NCI-H2196 treated with DMSO at 0.1 percent for 48 hours (cell line): ENCODE measurements around the gene PLEKHA5.

ENCODE experiments used
- DNase-seq: peaks from one replicate; lab custom pipeline; 2025; ENCODE audit not compliant: unreplicated experiment; lab: John Stamatoyannopoulos, UW

The PLEKHA5 gene

DNA sequence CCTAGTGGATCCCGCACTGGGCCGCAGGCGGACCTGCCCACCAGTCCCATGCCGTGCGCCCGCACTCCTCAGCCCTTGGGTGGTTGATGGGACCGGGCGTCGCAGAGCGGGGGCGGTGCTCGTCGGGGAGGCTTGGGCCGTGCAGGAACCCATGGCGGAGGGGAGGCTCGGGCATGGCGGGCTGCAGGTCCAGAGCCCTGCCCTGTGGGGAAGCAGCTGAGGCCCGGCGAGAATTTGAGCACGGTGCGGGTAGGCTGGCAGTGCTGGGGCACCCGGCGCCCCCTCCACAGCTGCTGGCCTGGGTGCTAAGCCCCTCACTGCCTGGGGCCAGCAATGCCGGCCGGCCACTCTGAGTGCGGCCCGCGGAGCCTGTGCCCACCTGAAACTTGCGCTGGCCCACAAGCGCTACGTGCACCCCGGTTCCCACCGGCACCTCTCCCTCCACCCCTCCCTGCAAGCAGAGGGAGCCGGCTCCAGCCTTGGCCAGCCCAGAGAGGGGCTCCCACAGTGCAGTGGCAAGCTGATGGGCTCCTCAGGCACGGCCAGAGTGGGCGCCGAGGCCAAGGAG, 100.8 kb downstream of the PLEKHA5 start:
- DNase-seq, result no peak

DNA sequence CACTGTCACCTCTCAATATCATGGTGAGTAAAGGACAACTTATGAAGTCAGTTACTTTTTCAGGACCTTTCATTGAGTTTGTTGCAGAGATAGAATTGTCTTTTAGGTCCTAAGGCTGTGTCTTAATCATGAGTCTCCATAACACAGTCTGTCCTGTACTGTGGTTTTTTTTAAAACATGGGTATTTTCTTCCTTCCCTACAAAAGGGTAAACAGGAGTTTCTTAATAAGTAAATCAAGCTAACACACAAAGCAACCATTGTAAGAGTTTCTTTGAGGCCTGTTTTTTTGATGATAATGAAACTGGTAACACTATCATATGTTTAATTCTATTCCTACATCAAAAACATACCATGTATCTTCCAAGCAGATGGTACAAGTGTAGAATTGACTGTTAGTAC, 101.4 kb downstream of the PLEKHA5 start:
- no peak for DNase-seq

DNA sequence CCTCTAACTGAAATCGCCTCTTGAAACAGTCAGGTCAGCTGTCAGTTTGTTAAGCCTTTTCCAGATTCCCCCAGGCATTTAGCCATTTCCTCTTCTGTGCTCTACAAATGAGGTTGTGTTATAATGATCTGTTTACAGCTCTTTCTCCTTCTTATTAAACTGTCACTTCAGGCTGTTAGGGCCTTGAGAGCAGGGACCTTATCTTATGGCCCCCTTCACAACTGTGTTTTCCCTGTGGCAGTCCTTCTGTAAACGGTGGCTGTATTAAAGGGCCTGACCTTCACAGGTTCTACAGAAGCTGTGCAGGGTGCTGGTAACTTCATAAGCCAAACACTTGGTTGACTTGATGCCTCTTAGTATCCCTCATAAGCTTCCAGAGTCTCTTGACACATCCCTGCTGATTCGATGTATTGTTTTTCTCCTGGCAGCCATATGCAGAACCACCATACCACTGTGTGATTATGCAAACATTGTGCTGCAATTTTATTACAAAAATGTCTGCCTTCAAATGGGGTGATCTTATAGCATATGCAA, 104.7 kb downstream of the PLEKHA5 start:
- DNase-seq, result no peak

DNA sequence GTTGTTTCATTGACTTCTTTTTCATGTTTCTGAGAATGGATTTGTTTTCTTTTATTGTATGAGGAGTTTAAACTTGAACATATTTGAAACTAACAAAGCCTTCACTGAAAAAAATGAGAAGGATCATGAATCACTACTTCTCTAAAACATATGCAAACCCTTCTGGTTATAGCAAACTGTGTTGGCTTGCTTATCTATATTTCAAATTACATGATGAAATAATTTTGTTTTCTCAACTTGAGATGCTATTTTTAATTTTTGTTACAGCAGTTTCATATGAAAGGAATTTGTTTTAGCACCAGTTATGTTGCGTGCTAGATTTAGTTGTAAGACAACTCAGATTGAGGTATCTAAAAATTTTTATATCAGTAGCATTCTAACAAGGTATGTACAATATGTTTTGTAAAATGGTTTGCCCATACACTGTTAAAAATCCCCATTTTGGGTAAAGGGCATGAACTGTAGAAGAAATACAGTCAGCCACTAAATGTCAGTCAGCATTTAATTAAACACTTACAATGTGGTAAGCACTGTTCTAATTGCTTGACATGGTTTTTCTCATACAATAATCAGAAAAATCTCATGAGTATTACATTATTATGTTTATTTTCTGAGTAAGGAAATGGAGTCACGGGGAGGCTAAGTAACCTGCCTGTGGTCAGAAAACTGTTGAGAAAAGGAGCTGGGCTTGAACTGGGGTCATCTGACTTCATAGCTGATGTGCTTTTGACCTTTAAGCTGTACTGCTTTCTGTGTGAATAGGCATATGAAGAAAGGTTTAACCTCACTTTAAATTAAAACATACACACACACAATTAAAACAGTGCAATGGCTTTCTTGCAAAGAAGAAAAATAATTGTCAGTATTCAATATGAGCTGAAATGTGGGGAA, 105.7 kb downstream of the PLEKHA5 start:
- DNase-seq, result no peak

DNA sequence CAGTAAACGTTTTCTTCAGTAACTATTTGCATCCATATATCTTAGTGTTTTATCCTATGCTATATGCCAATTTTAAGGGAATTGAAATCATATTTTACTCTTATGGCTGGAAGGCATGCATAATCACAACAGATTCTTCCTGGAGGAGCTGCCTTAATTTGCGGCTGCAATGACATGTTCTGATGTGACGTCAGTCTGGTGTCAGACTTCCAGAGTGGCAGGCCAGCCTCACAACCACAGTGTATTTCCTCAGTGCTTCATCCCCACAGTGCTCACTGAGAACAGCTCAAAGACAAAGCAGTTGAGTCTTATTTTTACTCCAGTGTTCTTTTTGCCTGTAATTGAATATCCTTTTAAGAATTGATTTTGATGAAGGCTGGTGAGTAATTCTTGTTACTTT, 107.1 kb downstream of the PLEKHA5 start:
- DNase-seq, result no peak

DNA sequence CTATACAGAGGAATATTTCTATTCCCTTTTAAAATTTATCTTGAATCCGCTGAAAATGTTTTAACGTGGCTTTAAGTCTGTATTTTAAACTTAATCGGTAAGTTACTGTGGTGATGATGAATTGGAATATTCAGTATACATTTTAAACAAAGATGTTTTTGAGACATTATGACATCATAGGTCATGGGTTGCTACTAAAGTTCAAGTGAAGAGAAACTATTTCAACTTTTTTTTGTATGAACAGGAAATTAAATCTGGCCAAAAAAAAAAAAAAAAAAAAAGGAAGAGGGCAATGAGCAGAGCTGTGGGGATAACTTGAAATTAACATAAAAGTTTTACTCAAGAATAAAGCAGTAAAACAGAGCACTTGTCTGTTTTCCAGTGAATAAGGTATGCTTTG, 109.0 kb downstream of the PLEKHA5 start:
- no peak for DNase-seq

DNA sequence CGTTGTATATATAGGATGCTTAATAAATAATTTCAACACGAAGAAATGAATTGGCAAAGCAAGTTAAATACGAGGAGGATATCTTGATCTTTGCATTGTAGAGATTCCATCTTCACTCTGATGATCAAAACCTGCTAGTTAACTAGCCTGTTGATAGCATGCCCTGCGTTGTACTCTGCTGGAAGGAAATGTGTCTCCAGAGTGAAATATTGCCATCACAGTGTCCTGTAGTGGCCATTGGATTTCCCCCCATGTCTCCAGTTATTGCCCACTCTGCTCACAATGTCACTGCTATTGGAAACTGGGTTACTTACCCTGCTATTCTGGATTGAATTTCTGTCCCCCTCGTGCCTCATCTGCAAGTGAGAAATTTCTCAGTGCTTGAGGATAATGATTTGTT, 109.6 kb downstream of the PLEKHA5 start:
- no peak for DNase-seq

DNA sequence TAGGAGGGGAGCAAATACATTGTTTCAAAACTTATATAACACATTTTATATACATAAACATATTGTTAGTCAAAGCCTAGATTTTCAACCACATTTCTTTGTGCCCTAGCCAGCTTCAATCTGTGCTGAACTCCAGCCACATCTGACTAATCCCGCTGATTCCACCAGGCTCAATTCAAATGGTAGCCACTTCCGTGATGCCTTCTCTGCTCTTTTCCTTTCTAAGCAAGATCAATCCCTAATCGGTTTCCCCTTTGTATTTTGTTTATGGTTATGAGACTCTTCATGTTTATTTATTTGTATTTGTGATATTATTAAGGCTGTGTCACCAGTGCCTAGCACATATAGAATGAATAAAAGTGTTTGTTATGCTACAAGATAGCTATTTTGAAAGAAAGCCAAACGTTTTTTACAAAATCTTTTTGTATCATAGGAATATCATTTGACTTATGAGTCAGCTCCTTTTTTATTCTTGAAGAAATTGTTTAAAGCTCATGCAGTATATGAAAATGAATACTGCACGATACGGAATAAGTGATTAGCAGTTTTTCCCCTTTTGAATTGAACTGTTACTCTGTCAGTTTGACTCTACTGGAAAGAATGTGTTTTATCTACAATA, 110.2 kb downstream of the PLEKHA5 start:
- no peak for DNase-seq

DNA sequence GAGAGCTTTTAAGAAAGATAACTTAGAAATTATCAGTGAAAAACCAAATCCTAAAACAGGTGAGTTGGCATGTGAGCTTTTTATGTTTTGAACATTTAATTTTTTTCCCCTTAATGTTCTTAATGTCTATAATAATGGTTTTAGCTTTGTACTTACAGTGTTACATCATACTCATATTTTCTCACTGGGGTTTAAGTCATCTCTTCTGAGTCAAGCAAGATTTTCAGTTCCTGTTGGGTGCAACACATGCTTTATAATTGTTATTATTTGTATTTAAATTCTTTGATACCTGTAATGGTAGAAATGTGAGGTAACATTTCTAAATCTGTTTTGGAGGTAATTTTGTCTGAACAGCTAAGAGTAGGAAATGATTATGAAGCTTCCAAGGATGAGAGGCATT, 113.0 kb downstream of the PLEKHA5 start:
- DNase-seq, result no peak

DNA sequence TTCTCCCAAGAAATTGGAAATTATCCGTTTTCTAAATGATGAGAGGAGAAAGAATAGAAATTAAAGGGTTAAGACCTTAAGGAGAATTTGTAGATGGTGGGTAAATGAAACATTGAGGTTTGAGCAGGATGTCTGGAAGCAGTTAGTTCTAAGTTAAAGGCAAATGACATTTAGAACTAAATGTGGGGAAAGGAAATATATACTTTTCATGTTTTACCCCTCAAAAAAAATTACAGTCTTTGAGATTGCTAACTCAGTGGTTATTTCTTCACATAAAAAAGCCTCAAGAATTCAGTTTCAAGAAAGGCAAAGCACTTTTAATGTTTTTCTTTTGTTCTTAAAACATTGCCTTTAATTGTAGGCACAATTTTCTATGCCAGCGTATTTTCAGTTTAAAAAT, 114.0 kb downstream of the PLEKHA5 start:
- no peak for DNase-seq

DNA sequence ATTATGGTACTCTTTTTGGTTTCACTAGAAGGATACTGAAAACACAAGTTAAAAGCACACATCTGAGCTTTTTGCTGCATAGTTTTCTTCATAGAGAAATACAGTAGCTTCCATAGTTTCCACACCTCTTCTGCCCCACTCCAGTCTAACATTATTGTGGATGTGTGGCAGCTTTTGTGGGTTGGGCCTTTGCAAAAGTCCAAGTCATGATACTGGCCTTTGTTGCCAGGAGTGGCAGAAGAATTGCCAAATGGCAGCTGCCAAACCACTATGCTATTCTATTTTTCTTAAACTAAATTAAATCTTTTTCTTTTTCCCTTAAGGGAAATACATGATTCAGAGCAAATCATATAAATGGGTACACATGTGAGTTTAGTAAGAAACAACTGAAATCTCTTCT, 114.8 kb downstream of the PLEKHA5 start:
- no peak for DNase-seq

DNA sequence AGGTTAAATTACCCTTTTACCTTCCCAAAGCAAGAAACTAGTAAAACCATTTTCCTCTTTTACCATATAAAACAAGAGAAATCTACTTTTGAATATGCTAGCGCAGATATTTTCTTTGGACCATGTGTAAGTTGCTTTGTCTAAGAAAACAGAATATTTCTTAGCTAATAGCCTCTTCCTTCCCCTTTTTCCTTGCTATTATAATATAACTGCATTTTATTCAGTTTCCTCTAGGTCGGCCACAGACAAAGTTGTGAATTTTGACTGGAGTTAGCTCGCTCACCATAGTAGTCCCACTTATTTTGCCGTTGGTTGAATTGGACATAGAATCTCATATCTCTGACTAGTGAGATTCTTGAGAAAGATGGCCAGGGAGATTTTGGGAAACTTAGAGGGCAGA, 115.6 kb downstream of the PLEKHA5 start:
- DNase-seq, result no peak

DNA sequence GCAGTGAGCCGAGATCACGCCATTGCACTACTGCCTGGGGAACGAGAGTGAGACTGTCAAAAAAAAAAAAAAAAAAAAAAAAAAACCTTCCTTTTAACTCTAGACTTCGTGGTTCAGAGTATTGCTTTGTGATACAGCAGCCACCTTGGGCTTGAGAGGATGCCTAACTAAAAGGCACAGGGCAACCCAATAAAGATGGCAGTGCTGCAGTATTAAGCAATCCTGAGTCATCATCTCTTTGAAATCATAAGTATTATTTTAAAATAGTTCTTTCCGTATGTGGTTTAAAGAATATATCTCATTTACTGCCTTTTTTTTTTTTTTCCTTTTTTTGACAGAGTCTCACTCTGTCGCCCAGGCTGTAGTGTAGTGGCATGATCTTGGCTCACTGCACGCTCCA, 116.1 kb downstream of the PLEKHA5 start:
- no peak for DNase-seq

DNA sequence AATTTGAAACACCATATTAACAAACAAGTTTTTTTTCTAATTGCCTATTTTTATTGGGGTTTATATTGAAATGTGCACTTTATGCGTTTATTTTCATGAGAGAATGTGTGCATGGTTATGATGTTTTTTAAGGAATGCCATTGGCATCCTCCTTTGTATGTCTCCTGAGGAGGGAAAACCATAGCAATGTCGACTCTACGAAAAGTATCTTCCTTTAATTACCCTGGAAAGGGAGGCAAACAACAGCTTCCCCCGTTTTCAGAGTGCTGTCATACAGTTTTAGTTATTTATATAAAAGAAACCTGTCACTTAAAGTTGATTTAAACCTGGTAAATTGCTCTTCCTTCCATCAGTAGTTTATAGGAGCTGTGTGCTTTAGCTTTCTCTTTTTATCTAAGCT, 117.4 kb downstream of the PLEKHA5 start:
- no peak for DNase-seq

DNA sequence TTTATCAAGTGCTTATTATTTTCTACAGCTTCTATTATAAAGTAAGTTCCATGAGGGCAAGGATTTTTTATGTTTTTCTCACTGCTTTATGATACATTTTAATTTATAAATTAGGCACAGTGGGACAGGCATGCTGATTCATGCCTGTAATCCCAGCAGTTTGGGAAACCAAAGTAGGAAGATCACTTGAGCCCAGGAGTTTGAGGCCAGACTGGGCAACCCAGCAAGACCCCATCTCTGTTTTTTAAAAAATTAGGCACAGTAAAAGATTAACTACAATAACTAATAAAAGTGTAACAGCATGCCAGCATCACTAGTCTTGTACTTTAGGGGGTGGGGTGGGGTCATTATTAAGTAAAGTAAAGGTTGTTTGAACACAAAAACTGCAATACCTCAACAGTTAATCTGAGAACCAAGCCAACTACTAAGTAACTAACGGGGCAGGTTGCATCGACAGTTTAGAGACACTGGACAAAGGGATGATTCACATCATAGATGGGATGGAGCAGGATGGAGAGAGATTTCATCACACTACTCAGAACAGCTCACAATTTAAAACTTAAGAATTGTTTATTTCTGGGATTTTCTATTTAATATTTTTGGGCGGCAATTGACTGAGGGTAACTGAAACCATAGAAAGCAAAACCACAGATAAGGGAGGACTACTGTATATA, 119.5 kb downstream of the PLEKHA5 start:
- no peak for DNase-seq

DNA sequence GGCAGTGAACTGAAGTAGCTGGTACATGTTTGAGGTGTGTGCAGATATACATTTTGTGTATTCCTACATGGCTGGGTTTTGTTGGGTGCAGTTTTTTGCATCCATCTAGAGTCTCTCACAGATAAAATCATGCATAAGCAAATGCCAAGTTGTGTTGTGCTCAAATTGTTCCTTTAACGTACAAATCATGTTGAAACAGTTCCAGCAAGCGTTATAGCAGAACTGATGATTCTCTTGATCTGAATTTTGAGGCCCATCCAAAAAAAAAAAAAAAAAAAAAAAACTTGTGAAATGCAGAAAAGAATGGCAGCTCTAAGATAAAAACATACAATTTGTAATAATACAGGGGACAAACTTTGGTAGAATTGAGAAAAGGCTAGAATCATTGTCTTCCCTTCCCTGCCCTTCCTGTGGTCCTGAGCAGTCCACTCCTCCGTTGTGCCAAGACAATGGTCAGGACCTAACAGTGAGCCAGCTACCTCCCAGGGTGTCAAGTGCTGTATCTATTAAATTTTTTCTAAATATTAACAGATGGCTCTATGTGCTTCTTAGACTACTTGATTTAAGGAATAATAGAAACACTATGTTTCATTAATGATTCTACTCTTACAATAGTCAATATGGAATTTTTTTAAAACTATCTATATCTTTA, 122.1 kb downstream of the PLEKHA5 start:
- DNase-seq, result no peak

DNA sequence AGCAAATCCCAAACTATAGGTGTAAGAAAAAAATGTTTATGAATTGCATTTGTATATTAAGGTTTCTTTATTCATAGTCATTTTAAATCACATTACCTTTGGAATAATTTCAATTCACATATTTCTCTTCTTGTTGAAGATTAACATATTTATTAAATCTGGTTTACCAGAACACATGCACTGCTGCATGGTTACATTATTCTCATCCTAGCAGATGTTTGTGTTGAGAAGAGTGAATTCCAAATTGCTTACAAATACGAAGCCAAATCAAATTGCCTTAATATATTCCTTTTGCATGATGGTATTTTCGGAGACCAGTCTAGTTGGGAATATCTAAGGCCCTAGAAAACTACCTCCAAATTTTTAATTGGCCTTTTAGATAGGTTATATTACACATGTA, 130.6 kb downstream of the PLEKHA5 start:
- DNase-seq, result no peak

DNA sequence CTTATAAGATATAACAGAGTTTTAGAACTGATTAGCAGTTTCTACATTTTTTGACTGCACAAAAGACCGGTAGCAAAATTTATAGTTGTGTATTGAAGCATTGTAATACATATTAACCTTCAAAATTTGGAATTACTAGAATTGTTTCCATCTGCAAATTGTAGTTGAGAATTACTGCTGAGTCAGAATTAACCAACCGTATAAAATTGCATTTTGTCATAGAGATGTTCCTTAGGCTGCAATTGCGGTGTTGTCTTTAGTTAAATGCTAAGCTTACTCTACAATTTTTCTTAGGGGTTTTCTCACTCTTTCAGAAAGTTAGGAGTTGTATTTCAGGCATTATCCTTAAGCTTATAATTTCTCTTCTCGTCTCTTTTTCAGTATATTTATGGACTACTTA, 132.2 kb downstream of the PLEKHA5 start:
- no peak for DNase-seq

DNA sequence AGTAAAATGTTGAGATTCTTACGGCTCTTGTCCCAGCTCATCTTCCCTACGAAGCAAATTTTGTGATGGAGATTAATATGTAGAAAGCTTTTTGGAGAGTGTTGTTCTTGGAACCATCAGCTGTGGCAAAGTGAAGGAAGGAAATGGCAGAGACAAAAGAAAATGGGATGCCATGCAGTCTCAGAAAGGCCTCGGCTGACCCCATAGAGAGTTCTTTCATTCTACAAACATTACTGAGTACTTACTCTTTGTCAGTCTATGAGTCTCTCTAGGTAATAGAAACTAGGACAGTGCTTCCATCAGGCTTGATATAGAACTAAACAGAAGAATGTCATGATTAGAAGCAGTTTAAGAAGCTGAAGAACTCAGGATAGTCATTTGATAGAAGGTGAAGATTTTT, 134.1 kb downstream of the PLEKHA5 start:
- no peak for DNase-seq

DNA sequence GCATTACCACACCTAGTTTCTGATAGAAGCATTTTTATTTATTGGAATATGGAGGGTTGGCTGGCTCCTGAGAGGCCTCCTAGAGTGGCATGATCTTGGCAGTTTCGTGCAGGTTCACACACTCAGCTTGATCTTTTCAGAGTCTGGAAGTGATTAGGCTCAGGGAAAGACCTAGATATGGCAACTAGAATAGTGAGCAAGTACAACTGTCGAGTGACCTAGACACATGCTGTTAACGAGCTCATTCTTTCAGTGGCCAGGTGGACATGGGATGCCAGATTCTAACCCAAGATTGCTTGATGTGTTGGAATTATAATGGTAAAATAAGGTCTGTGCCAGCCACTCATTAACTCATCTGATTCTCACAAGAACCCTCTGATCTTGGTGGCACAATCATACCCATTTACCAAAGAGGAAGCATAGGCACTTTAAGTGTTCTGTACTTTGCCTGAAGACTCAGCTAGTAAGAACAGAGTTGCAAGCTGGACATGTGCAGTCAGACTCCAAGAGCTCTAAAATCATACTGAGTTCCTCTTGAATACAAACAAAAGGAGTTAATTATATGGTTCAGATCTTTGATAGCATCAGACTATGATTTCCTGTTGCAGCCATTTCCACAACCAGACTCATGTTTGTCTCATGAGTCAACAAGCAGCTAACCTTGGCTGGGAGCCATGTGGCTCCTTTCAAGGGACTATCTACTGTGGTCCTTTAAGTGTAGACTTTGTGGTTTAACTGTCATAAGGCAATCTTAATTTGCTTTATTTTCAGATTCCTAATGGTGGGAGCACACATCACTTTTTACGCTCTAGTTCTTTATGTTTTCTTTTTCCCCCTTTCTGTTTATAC, 144.2 kb downstream of the PLEKHA5 start:
- peak; percentile 97 for DNase-seq
